Motor neuron (in vitro differentiated cells): Measurements from ENCODE around the gene MACROD2. TPM values are rescaled to one million over a fixed set of nuclear protein-coding genes. Genes with fewer than 3 reads are reported as not detected.

ENCODE experiments used
- ATAC-seq, 8 experiments: fragments of 200-7000 bp; cut with Tn5 transposase; replicated peaks in 6 of 8; 2 replicates each; pipeline ENCODE4 v1.8.0; 2021; ENCODE audit warnings: mild to moderate bottlenecking in 8 of 8, moderate library complexity in 8 of 8
- H3K27ac ChIP-seq, 2 donors: fragments of 250-450 bp; sonication (Bioruptor Pico); 2 replicates each; pipeline ENCODE4 v1.9.0; 2021; ENCODE audit warnings: antibody characterized with exemption in 2 of 2, mild to moderate bottlenecking in 2 of 2, moderate library complexity in 1 of 2
- H3K4me1 ChIP-seq, 2 donors: fragments of 250-450 bp; sonication (Bioruptor Pico); replicated peaks in 1 of 2; 2 replicates each; pipeline ENCODE4 v1.6.1; 2021; ENCODE audit warnings: antibody characterized with exemption in 2 of 2, mild to moderate bottlenecking in 2 of 2, moderate library complexity in 1 of 2
- H3K4me3 ChIP-seq, 5 donors: fragments of 250-450 bp; sonication (Bioruptor Pico); 2 replicates each; pipeline ENCODE4 v1.9.0; 2021; ENCODE audit warnings: antibody characterized with exemption in 5 of 5, mild to moderate bottlenecking in 5 of 5, moderate library complexity in 4 of 5
- WGBS, 10 experiments: fragments of 450-650 bp; shearing (Covaris generic); methylation state at CpG; one replicate each; pipeline ENCODE4 v1.0.0; 2022; 5-methylcytosine and 5-hydroxymethylcytosine counted together
- in situ Hi-C, 9 experiments: fragments of 400-800 bp; cut with MboI; loops; one replicate each; pipeline ENCODE4 v1.15.0; 2021; ENCODE audit warnings: low sequenced_read_pairs in 9 of 9, low pct_unique_long_range_greater_than_20kb in 2 of 9; ENCODE audit not compliant: unreplicated experiment in 9 of 9
- total RNA-seq, 8 experiments: library from RNA; unstranded; fragments of 300-600 nt; gene quantifications; 2 replicates each; pipeline versions ENCODE4 v1.2.3 to v1.2.4, GENCODE V29; 2022

Gene MACROD2
- total RNA-seq, 8 experiments from 2014 or later, result 4.3 to 24.9 (median 10.4) TPM

DNA sequence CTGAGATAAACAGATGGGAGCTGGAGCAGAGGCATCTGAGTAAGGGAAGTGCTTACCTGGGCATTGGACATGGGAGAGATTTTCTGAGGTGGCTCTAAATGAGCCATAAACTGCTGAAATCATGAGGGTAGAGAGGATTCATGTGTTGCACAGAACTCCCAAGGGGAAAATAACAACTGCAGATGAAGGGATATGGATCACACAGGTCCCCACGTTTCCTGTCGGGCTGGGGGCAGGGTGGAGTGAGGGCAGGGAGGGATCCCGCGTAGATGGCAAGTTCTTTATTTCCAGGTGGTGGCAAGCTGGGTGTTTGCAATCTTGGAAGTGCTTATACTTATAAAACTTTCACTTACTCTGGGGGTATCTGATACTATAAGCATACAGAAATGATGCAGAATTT is 764.7 kb downstream of the MACROD2 start:
- 67 to 76% methylated on average over 2 to 4 of the region's 4 CpGs; no CpG with 5 or more reads in 8 of the 10 experiments for WGBS, 10 experiments
- in situ Hi-C loops, result no loop called here
- no peak overlapping the region for H3K4me3 ChIP-seq
- ATAC-seq, result peak in 4 of 8 experiments; percentile 22 to 94 (median 70)
- H3K27ac ChIP-seq, result no peak overlapping the region
- peaks cover 0 to 4% of the 10 kb centered on the region in 2 donors for H3K4me1 ChIP-seq

DNA sequence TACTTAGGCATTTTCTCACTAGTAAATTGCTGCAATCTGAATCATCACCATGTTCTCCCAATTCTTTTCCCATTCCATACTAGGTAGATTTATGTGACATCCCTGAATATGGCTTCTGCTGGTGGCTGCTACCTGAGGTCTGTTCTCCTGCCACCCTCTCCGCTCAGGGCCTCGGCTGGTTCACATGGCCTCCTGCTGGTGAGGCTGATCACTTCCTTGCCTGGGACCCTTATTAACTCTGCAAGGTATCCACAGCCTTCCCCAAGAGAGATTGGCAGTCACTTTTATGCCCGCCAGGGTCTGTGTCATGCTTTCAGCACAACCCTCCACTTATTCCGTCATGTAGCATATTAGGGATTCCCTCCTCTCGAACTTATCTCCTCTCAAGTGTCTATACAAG is 766.6 kb downstream of the MACROD2 start:
- no peak overlapping the region for H3K4me3 ChIP-seq
- in situ Hi-C loops, result no loop called here
- no peak overlapping the region for H3K27ac ChIP-seq
- H3K4me1 ChIP-seq, result peaks cover 0 to 4% of the 10 kb centered on the region in 2 donors
- ATAC-seq, result no peak
- WGBS, 10 experiments, result 33 to 100% (median 89%) methylated on average over 1 to 5 of the region's 5 CpGs; no CpG with 5 or more reads in 3 of the 10 experiments

DNA sequence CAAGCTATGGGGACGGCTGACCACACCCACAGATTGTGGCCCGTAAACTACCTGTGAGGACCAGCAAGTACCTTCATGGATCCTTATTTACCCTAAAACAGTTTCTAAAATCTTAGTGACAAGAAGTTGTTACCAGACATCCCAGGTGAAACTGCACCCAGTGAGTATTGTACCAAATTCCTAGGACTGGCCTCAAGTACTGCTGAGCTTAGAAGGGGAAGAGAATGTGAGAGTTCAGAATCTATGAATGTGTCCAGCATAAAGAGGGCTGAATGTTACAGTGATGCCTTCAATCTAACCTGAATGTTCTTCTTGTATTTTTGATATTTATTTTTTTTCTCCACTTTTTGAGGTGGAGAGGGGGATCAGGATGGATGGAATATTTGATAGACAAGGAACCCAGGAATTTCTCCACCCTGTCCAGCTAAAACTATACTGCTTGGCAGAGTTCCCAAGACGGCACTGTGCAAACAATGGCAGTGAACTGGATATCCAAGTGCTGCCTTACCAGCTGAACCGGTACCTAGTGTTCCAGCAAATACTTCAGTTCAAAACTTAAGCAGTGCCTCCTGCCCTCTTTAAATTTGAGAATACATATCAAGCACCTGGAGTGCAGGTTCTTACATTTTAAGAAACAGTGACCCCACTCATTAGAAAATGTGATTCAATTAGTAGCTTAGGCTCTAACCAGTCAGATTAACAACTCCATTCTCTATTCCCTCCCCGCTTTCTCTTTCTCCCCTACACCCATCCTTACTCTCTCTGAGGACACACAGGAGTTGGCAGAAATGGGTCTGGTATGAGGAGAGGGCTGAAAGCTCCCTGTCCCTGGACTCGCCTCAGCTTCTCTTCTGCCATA is 769.4 kb downstream of the MACROD2 start:
- 0 to 90% (median 70%) methylated on average over 1 to 6 of the region's 6 CpGs; no CpG with 5 or more reads in 2 of the 10 experiments for WGBS, 10 experiments
- ATAC-seq, result no peak
- in situ Hi-C loops, result no loop called here
- Histone ChIP-seq H3K4me1 (peaks cover 0 to 3% of the 10 kb centered on the region in 2 donors), H3K4me3 (no peak overlapping the region), H3K27ac (no peak overlapping the region)

DNA sequence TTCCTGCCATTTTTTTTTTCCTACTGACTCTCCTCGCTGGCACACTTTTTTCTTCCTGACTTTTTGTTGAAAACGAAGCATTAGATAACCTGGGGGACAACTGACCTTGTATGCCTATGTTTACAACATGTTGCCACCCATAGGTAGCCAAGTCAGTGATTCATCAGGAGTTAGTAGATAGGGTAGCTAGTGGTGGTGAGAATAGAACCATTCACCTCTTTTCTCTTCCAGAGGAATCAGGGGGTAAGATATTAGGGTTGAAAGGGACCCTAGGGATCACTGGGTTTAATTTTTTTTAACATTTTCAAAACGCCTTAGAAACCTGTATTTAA is 770.0 kb downstream of the MACROD2 start:
- Histone ChIP-seq H3K4me1 (no peaks in the 10 kb centered on the region), H3K4me3 (no peak overlapping the region), H3K27ac (no peak overlapping the region)
- ATAC-seq, result no peak
- in situ Hi-C loops, result no loop called here
- 19 to 100% (median 56%) methylated on average over 1 to 3 of the region's 3 CpGs; no CpG with 5 or more reads in 1 of the 10 experiments for WGBS, 10 experiments

DNA sequence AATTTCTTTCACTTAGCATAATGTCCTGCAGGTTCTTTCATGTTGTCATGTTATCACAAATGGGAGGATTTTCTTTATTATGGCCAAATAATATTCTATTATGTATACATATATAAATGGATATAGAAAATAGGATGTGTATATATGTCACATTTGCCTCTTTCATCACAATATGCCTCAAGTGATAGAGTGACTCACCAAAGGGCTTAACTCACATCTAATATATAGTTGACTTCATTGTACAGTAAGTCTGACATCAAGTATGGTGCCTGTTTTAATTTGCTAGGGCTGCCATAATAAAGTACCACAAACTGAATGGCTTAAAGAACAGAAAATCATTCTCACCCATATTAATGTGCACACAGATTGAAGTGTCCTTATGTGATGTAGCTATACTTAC is 778.2 kb downstream of the MACROD2 start:
- ATAC-seq, result no peak
- in situ Hi-C loops, result no loop called here
- Histone ChIP-seq H3K4me1 (no peaks in the 10 kb centered on the region), H3K27ac (no peak overlapping the region), H3K4me3 (no peak overlapping the region)

DNA sequence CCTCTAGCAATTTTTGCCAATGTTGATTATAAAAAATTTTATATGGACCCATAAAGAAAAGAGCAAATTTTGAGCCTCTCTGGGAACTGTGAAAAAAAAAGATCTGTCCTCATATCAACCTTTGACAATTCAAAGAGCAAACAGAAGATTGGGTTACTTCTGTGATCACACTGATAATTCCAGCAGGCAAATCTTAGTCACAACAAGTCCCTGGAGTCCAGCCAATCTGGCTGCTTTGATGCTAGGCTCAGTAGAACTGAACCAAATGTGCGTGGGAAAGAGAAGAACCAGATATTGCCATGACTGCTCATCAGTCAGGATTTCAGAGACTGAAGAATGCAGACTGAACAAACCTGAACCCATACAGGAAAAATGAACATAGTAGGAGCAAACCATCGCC is 780.5 kb downstream of the MACROD2 start:
- no peaks in the 10 kb centered on the region for H3K4me1 ChIP-seq
- no peak overlapping the region for H3K27ac ChIP-seq
- peak in 2 of 8 experiments; percentile 27 to 67 for ATAC-seq
- H3K4me3 ChIP-seq, result no peak overlapping the region
- in situ Hi-C loops, result no loop called here
- 25 to 100% (median 70%) methylated on average over 1 to 2 of the region's 2 CpGs; no CpG with 5 or more reads in 3 of the 10 experiments for WGBS, 10 experiments

DNA sequence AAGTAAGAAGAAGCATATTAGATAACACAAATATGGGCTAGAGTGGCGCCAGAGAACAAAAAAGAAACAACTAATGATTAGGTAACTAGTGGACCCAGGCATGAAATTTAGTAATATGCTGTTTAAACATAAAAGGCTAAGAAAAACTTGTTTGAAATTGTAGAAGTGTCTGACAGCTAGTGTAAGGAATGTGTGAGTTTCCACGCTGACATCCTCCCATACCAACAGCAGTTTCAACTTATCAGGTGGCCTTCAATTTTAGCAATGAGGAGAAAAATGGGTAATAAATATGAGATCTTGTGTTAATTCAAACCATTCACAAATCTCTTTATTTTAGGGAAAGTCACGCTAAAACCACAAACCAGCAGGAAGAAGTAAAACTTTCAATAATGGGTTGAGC is 782.3 kb downstream of the MACROD2 start:
- Histone ChIP-seq H3K4me1 (no peaks in the 10 kb centered on the region), H3K4me3 (no peak overlapping the region), H3K27ac (no peak overlapping the region)
- 38 to 100% (median 88%) methylated on average over 1 to 3 of the region's 3 CpGs; no CpG with 5 or more reads in 2 of the 10 experiments for whole genome bisulfite sequencing, 10 experiments
- in situ Hi-C loops, result no loop called here
- ATAC-seq, result no peak

DNA sequence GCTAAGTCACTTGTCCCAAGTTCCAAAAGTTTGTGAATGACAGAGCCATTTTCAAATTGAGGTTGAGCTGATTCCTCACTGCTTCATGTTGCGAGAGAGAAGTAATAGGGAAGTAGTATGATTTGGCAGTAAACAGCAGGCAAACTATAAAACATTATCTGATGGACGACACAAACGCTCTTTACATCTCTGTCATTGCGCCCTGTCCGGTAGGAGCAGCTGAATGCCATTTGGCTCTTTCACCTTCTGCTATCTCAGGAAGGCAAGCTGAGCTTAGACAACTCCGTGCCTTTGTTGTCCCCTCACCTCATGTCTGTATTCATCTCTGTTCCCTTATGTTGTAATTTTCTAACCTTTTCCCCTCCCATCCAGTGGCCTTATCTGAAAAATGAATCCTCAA is 782.8 kb downstream of the MACROD2 start:
- no peak overlapping the region for H3K4me3 ChIP-seq
- in situ Hi-C loops, result no loop called here
- 79 to 100% (median 93%) methylated on average over 1 to 6 of the region's 6 CpGs; no CpG with 5 or more reads in 2 of the 10 experiments for WGBS, 10 experiments

DNA sequence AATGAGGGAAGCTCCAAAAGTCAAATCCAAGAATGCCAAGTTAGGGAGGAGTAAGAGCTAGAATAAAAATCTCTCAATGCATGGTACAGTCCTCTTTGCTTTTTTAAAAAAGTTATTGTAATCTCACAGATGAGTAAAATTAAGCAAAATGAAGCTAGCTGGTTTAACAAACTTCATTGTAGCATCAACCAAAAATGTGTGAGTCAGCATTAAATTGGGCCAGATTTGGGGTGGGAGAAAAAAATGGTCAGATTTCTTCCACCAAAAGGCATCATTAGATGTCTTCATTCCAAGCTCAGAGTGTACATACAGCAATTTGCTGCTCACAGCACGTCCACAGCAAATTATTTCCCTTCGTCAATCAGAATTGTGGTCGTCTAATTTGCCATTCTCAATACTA is 783.6 kb downstream of the MACROD2 start:
- no peak overlapping the region for H3K4me3 ChIP-seq
- no peak for ATAC-seq
- 60 to 100% (median 90%) methylated on average over 1 to 3 of the region's 3 CpGs for WGBS, 10 experiments
- in situ Hi-C loops, result no loop called here
- no peaks in the 10 kb centered on the region for H3K4me1 ChIP-seq
- H3K27ac ChIP-seq, result no peak overlapping the region

More for the DNA sequence above, 782.8 kb downstream of the MACROD2 start:
- no peak for ATAC-seq
- Histone ChIP-seq H3K27ac (no peak overlapping the region), H3K4me1 (no peaks in the 10 kb centered on the region)

DNA sequence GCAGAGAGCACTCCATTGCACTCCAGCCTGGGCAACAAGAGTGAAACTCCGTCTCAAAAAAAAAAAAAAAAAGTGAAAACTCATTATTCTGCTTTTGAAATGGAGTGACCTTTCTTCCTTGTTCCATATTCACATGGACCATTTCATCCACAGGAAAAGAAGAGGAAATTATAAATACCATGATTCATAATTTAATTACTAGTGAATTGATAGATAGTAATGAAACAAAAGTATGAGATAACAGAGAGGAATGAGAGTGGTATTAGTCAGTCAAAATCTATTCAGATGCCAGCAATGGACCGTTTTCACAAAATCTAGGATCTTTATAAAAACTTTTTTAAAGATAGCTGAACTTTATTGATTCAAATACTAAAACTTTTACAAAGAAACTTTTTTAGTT is 785.2 kb downstream of the MACROD2 start:
- 25 to 100% (median 80%) methylated on average over 1 to 2 of the region's 2 CpGs; no CpG with 5 or more reads in 2 of the 10 experiments for WGBS, 10 experiments
- in situ Hi-C loops, result no loop called here
- Histone ChIP-seq H3K4me1 (no peaks in the 10 kb centered on the region), H3K27ac (no peak overlapping the region), H3K4me3 (no peak overlapping the region)
- no peak for ATAC-seq

DNA sequence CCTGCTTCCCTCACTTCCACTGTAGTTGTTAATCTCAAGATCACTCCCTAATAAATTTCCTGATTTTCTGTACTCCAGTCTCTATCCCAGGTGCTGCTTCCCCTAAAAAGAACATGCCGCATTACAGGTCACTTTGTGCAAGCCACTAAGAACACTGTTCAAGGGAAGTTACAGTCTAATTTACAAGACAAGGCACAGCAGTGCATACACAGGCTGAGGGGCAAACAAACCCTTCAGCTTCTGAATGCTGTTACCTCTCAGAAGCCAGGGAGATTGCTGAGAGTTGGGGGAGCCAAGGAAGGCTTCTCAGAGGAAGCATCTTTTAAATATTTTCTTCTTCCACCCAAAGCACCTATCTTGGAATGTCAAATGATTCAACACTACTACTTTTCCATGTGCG is 787.4 kb downstream of the MACROD2 start:
- WGBS, 10 experiments, result 75 to 100% (median 95%) methylated on average over 1 to 2 of the region's 2 CpGs; no CpG with 5 or more reads in 2 of the 10 experiments
- H3K4me3 ChIP-seq, result no peak overlapping the region
- in situ Hi-C loops, result no loop called here
- no peak for ATAC-seq
- no peak overlapping the region for H3K27ac ChIP-seq
- H3K4me1 ChIP-seq, result peaks cover 4 to 10% of the 10 kb centered on the region in 2 donors

DNA sequence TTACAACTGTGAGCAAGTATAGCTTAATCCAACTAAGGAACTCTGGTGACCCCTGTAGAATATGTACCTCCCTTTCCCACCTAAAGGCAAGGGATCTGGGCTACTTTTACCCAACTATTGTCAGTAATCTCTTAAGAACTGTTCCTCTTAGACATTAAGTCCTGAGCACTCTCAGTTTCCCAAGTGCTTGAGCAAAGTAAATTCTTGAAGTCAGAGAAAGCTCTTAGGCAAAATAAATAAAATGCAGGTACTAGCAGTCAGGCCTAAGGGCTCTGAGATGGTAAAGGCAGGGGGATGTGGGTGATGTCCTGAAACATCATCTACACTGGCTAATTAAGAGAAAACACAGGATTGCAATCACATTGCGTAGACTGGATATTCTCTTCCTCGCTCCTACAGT is 788.5 kb downstream of the MACROD2 start:
- in situ Hi-C loops, result no loop called here
- 83 to 100% (median 96%) methylated on average over 1 to 2 of the region's 2 CpGs; no CpG with 5 or more reads in 6 of the 10 experiments for WGBS, 10 experiments
- ATAC-seq, result no peak

DNA sequence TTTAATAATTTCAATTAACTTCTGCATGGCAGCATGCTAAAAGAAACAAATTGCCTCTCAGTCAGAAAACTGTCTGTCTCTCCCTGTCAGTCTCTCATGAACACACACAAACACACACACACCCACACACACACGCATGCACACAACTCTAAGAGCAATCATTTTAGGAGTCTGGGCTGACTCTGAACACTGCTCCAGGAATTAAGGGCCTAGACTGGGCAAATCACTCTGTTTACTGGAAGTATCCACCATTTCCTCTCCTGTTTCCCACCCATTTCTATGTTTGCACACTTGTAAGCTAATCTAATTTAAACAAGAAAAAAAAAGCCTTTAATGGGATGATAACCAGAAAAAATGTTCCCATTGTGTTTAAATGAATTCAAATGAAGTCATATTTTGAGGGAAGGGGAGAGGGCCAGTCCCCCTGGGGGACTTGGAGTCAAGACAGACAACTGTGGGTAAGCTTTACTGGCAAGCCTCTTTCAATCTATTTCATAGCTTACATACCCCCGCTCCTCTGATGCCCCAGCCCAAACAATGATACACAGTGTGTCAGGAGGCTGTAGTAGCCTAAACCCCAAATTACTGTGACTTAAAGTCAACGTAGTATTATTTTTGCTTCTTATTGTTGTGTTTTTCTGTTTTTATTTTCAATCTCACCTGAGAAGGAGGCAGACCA is 789.9 kb downstream of the MACROD2 start:
- 50 to 100% (median 92%) methylated on average over 1 to 3 of the region's 3 CpGs; no CpG with 5 or more reads in 1 of the 10 experiments for WGBS, 10 experiments
- Histone ChIP-seq H3K27ac (no peak overlapping the region), H3K4me1 (peaks cover 4 to 15% of the 10 kb centered on the region in 2 donors), H3K4me3 (no peak overlapping the region)
- peak in 1 of 8 experiments; percentile 23 for ATAC-seq
- in situ Hi-C loops, result no loop called here

More for the DNA sequence above, 788.5 kb downstream of the MACROD2 start:
- H3K4me3 ChIP-seq, result no peak overlapping the region
- H3K27ac ChIP-seq, result no peak overlapping the region
- H3K4me1 ChIP-seq, result peaks cover 4 to 10% of the 10 kb centered on the region in 2 donors
